Common myeloid progenitor, CD34-positive (primary cell): Measurements from ENCODE around the gene TBC1D20.
"Not testable (repeated sequence)": the region's sequence is repeated elsewhere in the genome, so short reads cannot be mapped to it uniquely, and the experiment has no call there.

Source experiments
- CTCF ChIA-PET: fragments of 350-600 bp; sonication (Branson Sonifier 250); formaldehyde crosslinking; loops from one replicate; lab custom pipeline; 2021; ENCODE audit warnings: antibody characterized with exemption; lab: Charles Lee
- POLR2A ChIA-PET: fragments of 350-600 bp; sonication (Branson Sonifier 250); formaldehyde crosslinking; loops from one replicate; lab custom pipeline; 2021; ENCODE audit warnings: antibody characterized with exemption; lab: Charles Lee
- DNase-seq, 3 donors: peaks; one replicate each; pipeline versions ENCODE4 v3.0.0 to v3.0.0-alpha.2; 2013
- H3K27ac ChIP-seq, 2 experiments: 1 replicate in 1 of 2; 2 replicates in 1 of 2; pipeline ENCODE4 v1.7.0; 2013; ENCODE audit warnings: inconsistent platforms in 2 of 2, low read length in 2 of 2, mild to moderate bottlenecking in 2 of 2, low read depth in 1 of 2, moderate library complexity in 1 of 2; ENCODE audit not compliant: severe bottlenecking in 2 of 2, insufficient read depth in 1 of 2, poor library complexity in 1 of 2
- H3K27me3 ChIP-seq, 5 experiments: replicated peaks in 2 of 5; 1 replicate in 3 of 5; 2 replicates in 2 of 5; pipeline versions ENCODE4 v1.6.1 to v1.7.0; 2013; ENCODE audit warnings: low read length in 4 of 5, mild to moderate bottlenecking in 2 of 5, moderate library complexity in 2 of 5, inconsistent platforms in 1 of 5; ENCODE audit not compliant: insufficient read depth in 5 of 5, control insufficient read depth in 4 of 5
- H3K36me3 ChIP-seq, 4 experiments: 1 replicate in 2 of 4; 2 replicates in 2 of 4; pipeline versions ENCODE4 v1.6.1 to v1.7.0; 2013; ENCODE audit warnings: low read length in 3 of 4, control low read depth in 1 of 4, mild to moderate bottlenecking in 1 of 4; ENCODE audit not compliant: control insufficient read depth in 4 of 4, insufficient read depth in 4 of 4
- H3K4me1 ChIP-seq, 4 experiments: 1 replicate in 3 of 4; 2 replicates in 1 of 4; pipeline versions ENCODE4 v1.6.1 to v1.7.1; 2013; ENCODE audit warnings: low read length in 3 of 4, mild to moderate bottlenecking in 3 of 4, control low read depth in 1 of 4, inconsistent platforms in 1 of 4, moderate library complexity in 1 of 4; ENCODE audit not compliant: control insufficient read depth in 4 of 4, insufficient read depth in 4 of 4; ENCODE audit errors: control extremely low read depth in 1 of 4
- H3K4me3 ChIP-seq, 7 experiments: 1 replicate in 4 of 7; 2 replicates in 3 of 7; pipeline versions ENCODE4 v1.5.1 to v1.7.0; 2013; ENCODE audit warnings: mild to moderate bottlenecking in 7 of 7, low read length in 6 of 7, moderate library complexity in 6 of 7, inconsistent platforms in 2 of 7, low read depth in 2 of 7, control low read depth in 1 of 7; ENCODE audit not compliant: insufficient read depth in 4 of 7, control insufficient read depth in 1 of 7; ENCODE audit errors: extremely low read depth in 1 of 7
- H3K9me3 ChIP-seq, 5 experiments: 1 replicate in 4 of 5; 2 replicates in 1 of 5; pipeline versions ENCODE4 v1.6.1 to v1.7.1; 2013; ENCODE audit warnings: low read length in 4 of 5, mild to moderate bottlenecking in 2 of 5, inconsistent platforms in 1 of 5, low read depth in 1 of 5, moderate library complexity in 1 of 5; ENCODE audit not compliant: control insufficient read depth in 4 of 5, insufficient read depth in 2 of 5; ENCODE audit errors: control extremely low read depth in 1 of 5
- WGBS: methylation state at CpG from one replicate; pipeline ENCODE4 v1.1.5; 2013; ENCODE audit not compliant: insufficient coverage; 5-methylcytosine and 5-hydroxymethylcytosine counted together

TBC1D20 gene

DNA sequence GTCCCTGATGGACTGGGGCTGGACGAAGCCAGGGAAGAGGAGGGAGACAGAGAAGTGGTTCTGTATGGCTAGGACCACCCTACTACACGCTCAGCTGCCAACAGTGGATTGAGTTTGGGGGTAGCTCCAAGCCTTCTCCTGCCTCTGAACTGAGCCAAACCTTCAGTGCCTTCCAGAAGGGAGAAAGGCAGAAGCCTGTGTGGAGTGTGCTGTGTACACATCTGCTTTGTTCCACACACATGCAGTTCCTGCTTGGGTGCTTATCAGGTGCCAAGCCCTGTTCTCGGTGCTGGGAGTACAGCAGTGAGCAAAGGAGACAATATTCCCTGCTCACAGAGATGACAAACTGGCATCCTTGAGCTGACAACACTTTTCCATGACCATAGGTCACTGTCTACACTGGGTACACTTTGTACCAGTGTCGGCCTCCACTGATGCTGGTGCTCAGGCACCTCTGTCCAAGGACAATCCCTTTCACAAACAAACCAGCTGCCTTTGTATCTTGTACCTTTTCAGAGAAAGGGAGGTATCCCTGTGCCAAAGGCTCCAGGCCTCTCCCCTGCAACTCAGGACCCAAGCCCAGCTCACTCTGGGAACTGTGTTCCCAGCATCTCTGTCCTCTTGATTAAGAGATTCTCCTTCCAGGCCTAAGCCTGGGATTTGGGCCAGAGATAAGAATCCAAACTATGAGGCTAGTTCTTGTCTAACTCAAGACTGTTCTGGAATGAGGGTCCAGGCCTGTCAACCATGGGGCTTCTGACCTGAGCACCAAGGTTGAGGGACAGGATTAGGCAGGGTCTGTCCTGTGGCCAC, 65.5 kb downstream of the TBC1D20 start:
- H3K4me3 ChIP-seq, result no peak overlapping the region
- peaks cover 6 to 57% (median 40%) of the 10 kb centered on the region in 4 experiments for H3K36me3 ChIP-seq
- H3K9me3 ChIP-seq, result no peaks in the 10 kb centered on the region
- no peak for DNase-seq
- no peaks in the 10 kb centered on the region for H3K27me3 ChIP-seq
- CTCF ChIA-PET, result interaction anchor here (0.8 to 2.1 kb wide), 2 partner anchors 9 to 10 kb away, joined by 3 to 8 read pairs; no protein-coding TSS in a partner anchor
- H3K4me1 ChIP-seq, result peaks cover 0 to 12% (median 3%) of the 10 kb centered on the region in 4 experiments
- 71% methylated on average over 2 of the region's 4 CpGs for WGBS
- H3K27ac ChIP-seq, result no peak overlapping the region
- POLR2A ChIA-PET, result no interaction called here

DNA sequence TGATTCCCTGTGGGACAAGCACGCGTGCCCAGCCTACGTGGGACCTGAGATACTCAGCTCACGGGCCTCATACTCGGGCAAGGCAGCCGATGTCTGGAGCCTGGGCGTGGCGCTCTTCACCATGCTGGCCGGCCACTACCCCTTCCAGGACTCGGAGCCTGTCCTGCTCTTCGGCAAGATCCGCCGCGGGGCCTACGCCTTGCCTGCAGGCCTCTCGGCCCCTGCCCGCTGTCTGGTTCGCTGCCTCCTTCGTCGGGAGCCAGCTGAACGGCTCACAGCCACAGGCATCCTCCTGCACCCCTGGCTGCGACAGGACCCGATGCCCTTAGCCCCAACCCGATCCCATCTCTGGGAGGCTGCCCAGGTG, 66.1 kb downstream of the TBC1D20 start:
- Histone ChIP-seq H3K27ac (no peak overlapping the region), H3K27me3 (no peaks in the 10 kb centered on the region), H3K4me3 (no peak overlapping the region), H3K36me3 (peaks cover 6 to 61% (median 42%) of the 10 kb centered on the region in 4 experiments), H3K9me3 (no peaks in the 10 kb centered on the region), H3K4me1 (peaks cover 0 to 10% (median 2%) of the 10 kb centered on the region in 4 experiments)
- POLR2A ChIA-PET, result no interaction called here
- CTCF ChIA-PET, result interaction anchor here (0.8 to 2.1 kb wide), 2 partner anchors 8 to 11 kb away, joined by 3 to 8 read pairs; no protein-coding TSS in a partner anchor
- 99% methylated on average over 23 of the region's 24 CpGs for WGBS
- DNase-seq, result no peak

DNA sequence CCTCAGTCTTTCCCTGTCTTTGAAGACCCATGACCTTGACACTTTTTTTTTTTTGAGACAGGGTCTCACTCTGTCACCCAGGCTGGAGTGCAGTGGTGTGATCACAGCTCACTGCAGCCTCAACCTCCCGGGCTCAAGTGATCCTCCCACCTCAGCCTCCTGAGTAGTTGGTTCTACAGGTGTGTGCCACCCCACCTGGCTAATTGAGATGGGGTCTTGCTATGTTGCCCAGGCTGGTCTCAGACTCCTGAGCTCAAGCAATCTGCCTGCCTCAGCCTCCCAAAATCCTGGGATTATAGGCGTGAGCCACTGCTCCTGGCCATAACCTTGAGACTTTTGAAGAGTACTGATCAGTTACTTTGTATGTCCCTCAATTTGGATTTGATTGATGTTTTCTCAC, 69.0 kb downstream of the TBC1D20 start:
- not testable (repeated sequence) for H3K27me3 ChIP-seq, DNase-seq, H3K4me3 ChIP-seq, H3K4me1 ChIP-seq, H3K9me3 ChIP-seq, H3K27ac ChIP-seq
- peaks cover 6 to 83% (median 59%) of the 10 kb centered on the region in 4 experiments for H3K36me3 ChIP-seq
- CTCF ChIA-PET, result interaction anchor here (0.7 to 2.3 kb wide), 2 partner anchors 38 to 39 kb away, joined by 3 to 6 read pairs; no protein-coding TSS in a partner anchor
- POLR2A ChIA-PET, result interaction anchor here (0.6 kb wide), 1 partner anchor 131 kb away, joined by 3 read pairs; no protein-coding TSS in a partner anchor
- 100% methylated on average over 2 of the region's 2 CpGs for WGBS

DNA sequence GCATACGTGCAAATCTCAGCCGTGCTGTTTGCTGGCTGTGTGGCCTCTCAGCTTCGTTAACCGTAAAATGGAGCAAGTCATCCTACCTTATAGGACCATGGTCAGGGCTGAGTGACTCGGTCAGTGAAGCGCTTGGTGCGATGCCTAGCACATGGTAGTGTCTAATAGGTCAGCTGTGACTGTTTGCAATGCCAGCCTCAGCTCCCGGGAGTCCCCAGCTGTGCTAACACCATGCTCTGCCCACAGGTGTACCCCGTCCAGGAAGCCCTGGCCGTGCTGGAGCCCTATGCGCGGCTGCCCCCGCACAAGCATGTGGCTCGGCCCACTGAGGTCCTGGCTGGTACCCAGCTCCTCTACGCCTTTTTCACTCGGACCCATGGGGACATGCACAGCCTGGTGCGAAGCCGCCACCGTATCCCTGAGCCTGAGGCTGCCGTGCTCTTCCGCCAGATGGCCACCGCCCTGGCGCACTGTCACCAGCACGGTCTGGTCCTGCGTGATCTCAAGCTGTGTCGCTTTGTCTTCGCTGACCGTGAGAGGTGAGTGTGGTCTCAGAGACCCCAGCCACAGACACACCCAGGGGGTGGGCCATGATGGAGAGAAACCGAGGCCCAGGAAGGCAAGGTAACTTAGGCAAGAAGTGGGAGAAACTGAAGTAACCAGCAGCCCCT, 71.2 kb downstream of the TBC1D20 start:
- over 99% methylated on average over 26 of the region's 29 CpGs for WGBS
- no peak for DNase-seq
- POLR2A ChIA-PET, result no interaction called here
- Histone ChIP-seq H3K9me3 (no peaks in the 10 kb centered on the region), H3K36me3 (peaks cover 7 to 73% (median 51%) of the 10 kb centered on the region in 4 experiments), H3K4me3 (no peak overlapping the region), H3K27me3 (no peaks in the 10 kb centered on the region), H3K4me1 (no peaks in the 10 kb centered on the region), H3K27ac (no peak overlapping the region)
- CTCF ChIA-PET, result interaction anchor here (1.0 to 1.6 kb wide), 3 partner anchors 8 to 40 kb away, joined by 3 read pairs; no protein-coding TSS in a partner anchor

DNA sequence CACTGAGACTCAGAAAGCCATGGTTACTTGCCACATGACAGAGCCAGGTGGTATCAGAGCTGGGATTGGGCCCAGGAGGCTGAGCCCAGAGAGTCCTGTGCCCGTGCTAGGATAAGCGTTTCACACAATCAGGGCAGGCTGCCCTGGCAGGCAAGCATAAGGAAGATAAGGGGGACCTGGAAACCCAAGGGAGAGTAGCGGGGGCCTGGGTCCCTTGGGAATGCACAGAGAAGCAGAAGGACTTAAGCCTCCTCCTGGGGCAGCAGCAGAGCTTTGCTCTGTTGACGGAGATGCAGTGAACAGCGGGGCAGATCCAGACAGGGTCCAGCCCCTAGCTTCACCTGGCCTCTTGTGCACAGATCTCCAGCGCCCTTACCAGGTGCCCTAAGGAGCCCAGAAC, 73.1 kb downstream of the TBC1D20 start:
- Histone ChIP-seq H3K27me3 (no peaks in the 10 kb centered on the region), H3K9me3 (no peaks in the 10 kb centered on the region), H3K4me3 (peak overlapping the region in 1 of 7 experiments; percentile 6), H3K36me3 (peaks cover 2 to 60% (median 35%) of the 10 kb centered on the region in 4 experiments), H3K27ac (no peak overlapping the region), H3K4me1 (no peaks in the 10 kb centered on the region)
- 98% methylated on average over 5 of the region's 6 CpGs for WGBS
- ChIA-PET POLR2A (no interaction called here), CTCF (interaction anchor here (1.6 kb wide), 1 partner anchor 42 kb away, joined by 3 read pairs; no protein-coding TSS in a partner anchor)
- no peak for DNase-seq

DNA sequence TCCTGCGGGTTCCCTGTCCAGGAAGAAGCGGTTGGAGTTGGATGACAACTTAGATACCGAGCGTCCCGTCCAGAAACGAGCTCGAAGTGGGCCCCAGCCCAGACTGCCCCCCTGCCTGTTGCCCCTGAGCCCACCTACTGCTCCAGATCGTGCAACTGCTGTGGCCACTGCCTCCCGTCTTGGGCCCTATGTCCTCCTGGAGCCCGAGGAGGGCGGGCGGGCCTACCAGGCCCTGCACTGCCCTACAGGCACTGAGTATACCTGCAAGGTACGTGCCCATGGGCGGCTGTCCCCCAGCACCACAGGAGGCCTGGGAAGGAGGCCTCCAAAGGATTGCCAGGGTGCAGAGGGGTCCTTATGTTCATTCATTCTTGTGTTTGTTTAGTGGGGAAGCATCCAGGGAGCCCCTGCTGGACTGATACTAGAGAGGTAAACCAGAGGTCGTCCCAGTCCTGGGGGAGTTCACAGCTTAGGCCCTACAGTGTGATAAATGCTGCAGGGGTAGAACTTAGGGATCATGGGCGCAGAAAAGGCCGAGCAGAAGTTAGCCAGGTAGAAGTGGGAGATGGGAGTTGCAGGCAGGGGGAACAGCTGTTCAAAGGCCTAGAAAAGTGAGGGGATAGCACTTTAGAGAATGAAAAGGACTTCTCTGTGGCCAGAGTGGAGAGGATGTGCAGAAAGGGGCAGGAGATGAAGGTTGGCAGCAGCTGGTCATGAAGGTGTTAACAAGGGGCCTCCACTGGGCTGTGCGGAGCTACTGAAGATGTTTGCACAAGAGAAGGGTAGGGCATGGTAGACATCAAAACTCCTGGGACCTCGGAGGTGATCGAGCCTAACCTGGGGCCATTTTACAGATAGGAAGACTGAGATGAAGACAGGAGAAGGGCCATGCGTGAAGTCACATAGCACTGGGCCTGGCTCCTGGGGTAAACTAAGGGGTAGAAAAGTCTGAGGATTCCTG, 74.0 kb downstream of the TBC1D20 start:
- WGBS, result 96% methylated on average over 20 of the region's 21 CpGs
- ChIA-PET POLR2A (no interaction called here), CTCF (interaction anchor here (1.4 to 1.8 kb wide), 3 partner anchors 8 to 19 kb away, joined by 3 to 5 read pairs (median 3); no protein-coding TSS in a partner anchor)
- H3K36me3 ChIP-seq, result peaks cover 2 to 54% (median 32%) of the 10 kb centered on the region in 4 experiments
- H3K27ac ChIP-seq, result no peak overlapping the region
- H3K9me3 ChIP-seq, result no peaks in the 10 kb centered on the region
- H3K4me1 ChIP-seq, result no peaks in the 10 kb centered on the region
- no peaks in the 10 kb centered on the region for H3K27me3 ChIP-seq
- DNase-seq, result no peak
- no peak overlapping the region for H3K4me3 ChIP-seq
